Activated CD4-positive, alpha-beta T cell treated with anti-CD3 and anti-CD28 coated beads, Interleukin-2, amount 10 ng/mL, durations not matched to agents 7 days and 5 days (primary cell): Measurements from ENCODE around the gene GRIK4. TPM values are rescaled to one million over a fixed set of nuclear protein-coding genes. Genes with fewer than 3 reads are reported as not detected.
"Not testable (repeated sequence)": the region's sequence is repeated elsewhere in the genome, so short reads cannot be mapped to it uniquely, and the experiment has no call there.

Experiments
- CTCF ChIA-PET: fragments of 350-600 bp; sonication (Branson Sonifier 250); formaldehyde crosslinking; loops from one replicate; lab custom pipeline; 2021; ENCODE audit warnings: antibody characterized with exemption; lab: Charles Lee
- POLR2A ChIA-PET: fragments of 350-600 bp; sonication (Branson Sonifier 250); formaldehyde crosslinking; loops from one replicate; lab custom pipeline; 2021; ENCODE audit warnings: antibody characterized with exemption; lab: Charles Lee
- DNase-seq: peaks from one replicate; pipeline ENCODE4 v3.0.0-alpha.2; 2020
- H3K27ac Mint-ChIP-seq: one replicate; pipeline ENCODE4 v1.8.0; 2021; ENCODE audit warnings: mild to moderate bottlenecking, moderate library complexity, mixed read lengths
- H3K27me3 Mint-ChIP-seq: one replicate; pipeline ENCODE4 v1.8.0; 2021; ENCODE audit warnings: mixed read lengths
- H3K36me3 Mint-ChIP-seq: one replicate; pipeline ENCODE4 v1.8.0; 2021; ENCODE audit warnings: low read depth, mixed read lengths
- H3K4me1 Mint-ChIP-seq: one replicate; pipeline ENCODE4 v1.8.0; 2021; ENCODE audit warnings: mixed read lengths
- H3K4me3 Mint-ChIP-seq: one replicate; pipeline ENCODE4 v1.8.0; 2021; ENCODE audit warnings: mild to moderate bottlenecking, moderate library complexity, mixed read lengths
- H3K9me3 Mint-ChIP-seq: one replicate; pipeline ENCODE4 v1.8.0; 2021; ENCODE audit warnings: mixed read lengths
- total RNA-seq, 2 experiments: library from RNA; stranded (reverse); gene quantifications; one replicate each; pipeline ENCODE4 v1.2.3, GENCODE V29; 2021

Gene GRIK4
- total RNA-seq, 2 experiments from 2014 or later = not detected

DNA sequence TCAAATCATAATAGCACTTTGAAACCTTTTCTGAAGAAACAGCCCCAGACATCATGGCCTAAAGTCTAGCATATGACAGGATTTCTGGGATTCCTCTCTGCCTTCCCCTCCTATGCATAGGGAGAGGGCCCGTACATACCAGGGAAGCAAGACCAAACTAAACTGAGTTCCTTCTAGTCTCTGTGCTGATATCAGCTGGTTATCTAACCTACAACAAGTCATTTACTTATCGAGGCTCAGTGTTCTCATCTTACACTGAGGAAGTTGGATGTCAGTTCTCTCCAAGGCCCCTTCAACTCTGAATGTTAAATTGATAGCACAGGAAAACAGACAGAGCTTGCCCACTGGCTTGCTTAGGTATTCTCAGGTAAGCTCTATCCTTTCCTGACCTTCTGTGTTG is 17.0 kb upstream of the GRIK4 start:
- ChIA-PET CTCF (no interaction called here), POLR2A (no interaction called here)
- H3K4me1 Mint-ChIP-seq = no peaks in the 10 kb centered on the region
- H3K27ac Mint-ChIP-seq = no peak overlapping the region
- no peak for DNase-seq
- peaks cover 11% of the 10 kb centered on the region for H3K27me3 Mint-ChIP-seq
- H3K9me3 Mint-ChIP-seq = no peaks in the 10 kb centered on the region
- H3K36me3 Mint-ChIP-seq = no peaks in the 10 kb centered on the region
- no peak overlapping the region for H3K4me3 Mint-ChIP-seq

GRCh38 chr11:120499088-120499487 is 12.5 kb upstream of the GRIK4 start:
- Mint-ChIP-seq H3K27me3 (peaks cover 42% of the 10 kb centered on the region), H3K9me3 (no peaks in the 10 kb centered on the region), H3K4me1 (no peaks in the 10 kb centered on the region), H3K4me3 (no peak overlapping the region), H3K27ac (no peak overlapping the region), H3K36me3 (no peaks in the 10 kb centered on the region)
- DNase-seq = no peak
- ChIA-PET CTCF (no interaction called here), POLR2A (no interaction called here)

DNA sequence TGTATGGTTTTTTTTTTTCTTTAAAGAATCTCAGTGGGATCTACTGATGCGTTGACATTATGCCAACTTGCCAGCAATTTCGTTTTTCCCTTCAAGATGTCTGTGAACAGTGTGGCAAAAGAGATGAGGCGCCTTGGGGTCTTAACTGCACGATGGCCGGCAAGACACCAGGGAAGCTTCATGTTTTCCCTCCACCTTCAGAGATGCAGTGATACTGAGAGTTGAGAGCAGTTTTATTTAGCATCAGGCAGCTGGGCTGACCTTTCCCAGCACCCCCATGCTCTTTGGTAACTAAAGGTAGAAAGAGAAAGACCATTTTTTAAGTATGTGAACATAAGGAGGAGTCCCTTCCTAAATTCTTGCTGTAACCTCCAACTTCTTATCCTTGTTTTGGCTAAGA is 11.7 kb upstream of the GRIK4 start:
- DNase-seq = no peak
- Mint-ChIP-seq H3K9me3 (no peaks in the 10 kb centered on the region), H3K4me1 (no peaks in the 10 kb centered on the region), H3K27me3 (peaks cover 45% of the 10 kb centered on the region), H3K27ac (no peak overlapping the region), H3K4me3 (no peak overlapping the region), H3K36me3 (no peaks in the 10 kb centered on the region)
- POLR2A ChIA-PET = no interaction called here
- CTCF ChIA-PET = no interaction called here

DNA sequence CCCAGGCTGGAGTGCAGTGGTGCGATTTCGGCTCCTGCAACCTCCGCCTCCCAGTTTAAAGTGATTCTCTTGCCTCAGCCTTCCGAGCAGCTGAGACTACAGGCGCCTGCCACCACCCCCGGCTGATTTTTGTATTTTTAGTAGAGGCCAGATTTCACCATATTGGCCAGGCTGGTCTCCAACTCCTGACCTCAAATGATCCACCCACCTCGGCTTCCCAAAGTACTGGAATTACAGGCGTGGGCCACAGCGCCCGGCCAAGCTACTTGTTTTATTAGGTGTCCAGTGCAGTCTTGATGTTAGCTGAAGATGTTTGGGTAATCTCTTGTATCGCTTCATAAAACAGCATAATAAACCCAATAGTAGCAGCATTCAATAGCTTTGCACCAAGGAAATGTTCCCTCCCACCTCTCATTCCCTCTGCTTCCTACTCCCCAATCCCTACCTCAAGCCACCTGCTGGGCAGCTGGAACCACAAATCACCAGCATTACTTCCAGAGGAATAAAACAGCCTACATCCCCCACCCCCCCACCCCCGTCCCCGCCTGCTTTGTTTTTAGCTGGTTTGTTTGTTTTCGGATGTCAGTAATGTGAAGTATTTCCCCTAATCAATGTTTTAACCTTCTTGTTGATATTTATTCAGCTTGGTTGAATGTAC is 11.0 kb upstream of the GRIK4 start:
- CTCF ChIA-PET = no interaction called here
- Mint-ChIP-seq H3K27me3 (peaks cover 50% of the 10 kb centered on the region), H3K9me3 (no peaks in the 10 kb centered on the region), H3K36me3 (no peaks in the 10 kb centered on the region), H3K4me3 (no peak overlapping the region), H3K4me1 (no peaks in the 10 kb centered on the region), H3K27ac (no peak overlapping the region)
- POLR2A ChIA-PET = no interaction called here
- no peak for DNase-seq

DNA sequence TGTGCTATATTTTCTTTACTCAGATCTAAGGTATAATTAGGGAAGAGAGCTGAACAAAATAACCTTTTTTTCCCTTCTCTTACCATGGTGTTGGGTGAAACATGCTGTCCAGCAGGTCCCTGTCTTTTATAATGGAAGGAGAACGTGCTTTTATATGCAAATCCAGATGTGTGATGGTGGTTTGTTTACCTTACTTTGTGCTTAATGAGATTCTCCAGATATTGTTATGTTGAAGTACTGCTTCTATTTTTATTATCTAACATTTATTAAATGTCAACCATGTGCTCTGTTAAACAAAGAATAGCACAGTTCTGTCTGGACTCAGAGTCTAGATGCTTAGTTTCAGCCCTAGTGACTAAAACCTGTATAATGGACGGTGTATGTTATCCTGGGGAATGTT is 10.1 kb upstream of the GRIK4 start:
- H3K27me3 Mint-ChIP-seq = peaks cover 53% of the 10 kb centered on the region
- H3K36me3 Mint-ChIP-seq = no peaks in the 10 kb centered on the region
- no peak for DNase-seq
- no peaks in the 10 kb centered on the region for H3K9me3 Mint-ChIP-seq
- no peaks in the 10 kb centered on the region for H3K4me1 Mint-ChIP-seq
- no peak overlapping the region for H3K27ac Mint-ChIP-seq
- CTCF ChIA-PET = no interaction called here
- no peak overlapping the region for H3K4me3 Mint-ChIP-seq
- POLR2A ChIA-PET = no interaction called here

DNA sequence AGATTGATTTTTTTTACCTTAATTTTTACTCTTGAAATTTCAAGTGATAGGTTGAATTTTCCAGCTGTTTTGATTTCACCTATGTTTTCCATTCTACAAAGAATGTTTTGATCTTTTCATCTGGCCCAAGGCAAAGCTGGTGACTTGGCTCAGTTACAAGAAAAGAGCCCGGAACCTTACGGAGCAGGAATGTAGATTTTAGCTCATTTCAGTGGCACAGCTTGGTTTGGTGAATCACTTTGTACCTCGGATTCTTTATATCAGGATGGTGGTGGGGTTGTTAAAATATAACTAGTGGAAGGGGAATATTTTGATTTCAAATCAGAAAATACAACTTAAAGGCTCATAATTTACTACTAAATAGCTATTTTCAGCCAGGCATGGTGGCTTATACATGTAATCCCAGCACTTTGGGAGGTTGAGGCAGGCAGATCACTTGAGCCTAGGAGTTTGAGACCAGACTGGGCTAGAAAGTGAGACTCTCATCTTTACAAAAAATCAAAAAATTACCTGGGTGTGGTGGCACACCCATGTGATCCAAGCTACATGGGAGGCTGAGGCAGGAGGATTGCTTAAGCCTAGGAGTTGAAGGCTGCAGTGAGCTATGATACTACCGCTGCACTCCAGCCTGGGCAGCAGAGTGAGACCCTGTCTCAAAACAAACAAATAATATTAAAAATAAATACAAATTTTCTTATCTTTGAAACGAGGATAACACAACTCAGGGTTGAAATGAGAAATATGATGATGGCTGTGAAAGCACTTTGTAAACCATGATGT is 9.4 kb upstream of the GRIK4 start:
- Mint-ChIP-seq H3K27me3 (peaks cover 53% of the 10 kb centered on the region), H3K4me1 (no peaks in the 10 kb centered on the region), H3K36me3 (no peaks in the 10 kb centered on the region), H3K9me3 (no peaks in the 10 kb centered on the region), H3K27ac (no peak overlapping the region), H3K4me3 (no peak overlapping the region)
- no peak for DNase-seq
- POLR2A ChIA-PET = no interaction called here
- CTCF ChIA-PET = no interaction called here

DNA sequence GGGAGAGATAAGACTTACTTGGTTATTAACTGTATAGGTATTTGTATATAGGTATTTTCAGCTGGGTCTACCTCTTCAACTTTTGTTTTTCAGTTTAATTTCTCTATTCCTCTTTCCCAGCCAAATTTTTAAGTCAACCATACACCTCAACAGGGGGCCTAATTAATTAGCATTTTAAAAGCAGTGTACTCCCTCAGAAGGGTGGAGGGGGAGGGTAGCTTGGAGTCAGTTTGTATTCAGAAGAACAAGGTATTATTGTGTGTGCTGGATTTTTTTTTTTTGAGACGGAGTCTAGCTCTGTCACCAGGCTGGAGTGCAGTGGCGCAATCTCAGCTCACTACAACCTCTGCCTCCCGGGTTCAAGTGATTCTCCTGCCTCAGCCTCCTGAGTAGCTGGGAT is 8.0 kb upstream of the GRIK4 start:
- H3K27ac Mint-ChIP-seq, CTCF ChIA-PET, POLR2A ChIA-PET, H3K4me3 Mint-ChIP-seq, H3K36me3 Mint-ChIP-seq, H3K9me3 Mint-ChIP-seq, DNase-seq, H3K4me1 Mint-ChIP-seq: not testable (repeated sequence)
- peaks cover 52% of the 10 kb centered on the region for H3K27me3 Mint-ChIP-seq

GRCh38 chr11:120505801-120506425 is 5.6 kb upstream of the GRIK4 start:
- CTCF ChIA-PET = no interaction called here
- no peaks in the 10 kb centered on the region for H3K36me3 Mint-ChIP-seq
- no peak overlapping the region for H3K27ac Mint-ChIP-seq
- no peaks in the 10 kb centered on the region for H3K9me3 Mint-ChIP-seq
- H3K4me1 Mint-ChIP-seq = peaks cover under 1% of the 10 kb centered on the region
- H3K27me3 Mint-ChIP-seq = peaks cover 52% of the 10 kb centered on the region
- POLR2A ChIA-PET = no interaction called here
- no peak overlapping the region for H3K4me3 Mint-ChIP-seq
- no peak for DNase-seq

- Mint-ChIP-seq H3K36me3 (no peaks in the 10 kb centered on the region), H3K27me3 (peaks cover 49% of the 10 kb centered on the region), H3K9me3 (no peaks in the 10 kb centered on the region), H3K4me3 (no peak overlapping the region), H3K4me1 (peaks cover 1% of the 10 kb centered on the region), H3K27ac (no peak overlapping the region)
- no peak for DNase-seq
- ChIA-PET CTCF (interaction anchor here (0.7 to 2.4 kb wide), 3 partner anchors 13 to 783 kb away, joined by 3 to 11 read pairs (median 4); partner anchors contain the start of gene SC5D), POLR2A (no interaction called here)
These were observed 2.0 kb upstream of the GRIK4 start for GRCh38 chr11:120509346-120510053.

GRCh38 chr11:120510406-120511115 is 987 bp upstream of the GRIK4 start:
- no peaks in the 10 kb centered on the region for H3K36me3 Mint-ChIP-seq
- H3K27me3 Mint-ChIP-seq = peaks cover 45% of the 10 kb centered on the region
- CTCF ChIA-PET = interaction anchor here (2.4 kb wide), 1 partner anchor 175 kb away, joined by 11 read pairs; no protein-coding TSS in a partner anchor
- POLR2A ChIA-PET = no interaction called here
- no peak for DNase-seq
- H3K9me3 Mint-ChIP-seq = no peaks in the 10 kb centered on the region
- H3K4me3 Mint-ChIP-seq = no peak overlapping the region
- H3K4me1 Mint-ChIP-seq = peaks cover 1% of the 10 kb centered on the region
- H3K27ac Mint-ChIP-seq = no peak overlapping the region

DNA sequence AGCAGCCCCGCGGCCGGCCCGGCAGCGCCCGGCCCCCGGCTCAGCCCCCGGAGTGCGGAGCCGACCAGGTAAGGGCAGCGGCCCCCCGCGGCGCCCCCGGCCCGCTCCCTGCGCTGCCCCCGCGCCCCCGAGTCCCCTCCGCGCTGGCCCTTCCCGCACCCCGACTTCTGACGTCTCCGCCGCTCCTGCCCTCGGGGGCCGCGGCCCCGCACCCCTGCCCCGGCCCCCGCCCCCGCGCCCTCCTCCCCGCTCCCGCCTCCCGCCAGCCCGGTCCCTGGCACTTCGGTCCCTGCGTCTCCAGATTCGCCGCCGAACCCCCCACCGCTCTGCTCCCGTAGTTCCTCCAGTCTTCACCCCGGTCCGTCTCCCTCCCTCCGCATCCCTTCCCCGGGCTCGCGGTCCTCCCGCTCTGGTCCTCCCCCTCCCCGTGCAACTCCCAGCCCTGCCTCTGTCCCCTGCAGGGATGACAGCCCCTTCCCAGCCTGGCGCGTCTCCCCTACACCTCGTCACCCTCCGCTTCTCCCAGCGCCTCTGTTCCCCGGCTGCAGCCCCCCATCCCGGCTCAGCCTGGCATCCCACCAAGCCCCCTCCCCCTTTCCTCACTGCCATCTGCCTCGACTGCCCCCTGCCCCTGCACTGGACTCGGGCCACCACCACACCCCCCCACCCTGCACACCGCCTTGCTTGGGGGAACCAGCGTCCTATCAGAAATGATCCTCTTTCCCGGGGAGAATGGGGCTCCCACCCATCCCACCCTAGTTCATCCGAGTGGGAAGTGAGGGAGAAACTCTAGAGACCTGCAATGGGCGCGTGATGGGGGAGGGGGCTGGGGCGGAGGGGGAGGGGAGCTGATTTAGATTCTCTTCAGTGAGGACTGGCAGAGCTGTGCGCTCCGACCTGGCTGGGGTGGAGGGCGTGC is 531 bp downstream of the GRIK4 start:
- DNase-seq = no peak

More for the DNA sequence above, 531 bp downstream of the GRIK4 start:
- no peaks in the 10 kb centered on the region for H3K9me3 Mint-ChIP-seq
- ChIA-PET POLR2A (no interaction called here), CTCF (interaction anchor here (0.5 to 2.4 kb wide), 3 partner anchors 30 to 174 kb away, joined by 3 to 11 read pairs (median 4); no protein-coding TSS in a partner anchor)
- H3K27me3 Mint-ChIP-seq = peaks cover 52% of the 10 kb centered on the region
- H3K4me3 Mint-ChIP-seq = no peak overlapping the region
- H3K36me3 Mint-ChIP-seq = no peaks in the 10 kb centered on the region
- peaks cover 1% of the 10 kb centered on the region for H3K4me1 Mint-ChIP-seq
- no peak overlapping the region for H3K27ac Mint-ChIP-seq
